Mesenchymal stem cell (in vitro differentiated cells and primary cell): ENCODE data around the gene OCSTAMP.

Source experiments
- DNase-seq: peaks from one replicate; pipeline ENCODE4 v3.0.0-alpha.2; 2013
- H2AFZ ChIP-seq: one replicate; pipeline ENCODE4 v1.6.1; 2013; ENCODE audit warnings: low read depth, mild to moderate bottlenecking, control low read depth, inconsistent platforms, low read length, moderate library complexity
- H2AK5ac ChIP-seq: 2 replicates; pipeline ENCODE4 v1.6.1; 2013; ENCODE audit warnings: low read length, moderate library complexity, mild to moderate bottlenecking, inconsistent platforms; ENCODE audit not compliant: severe bottlenecking
- H2BK120ac ChIP-seq: one replicate; pipeline ENCODE4 v1.6.1; 2013; ENCODE audit warnings: low read depth, mild to moderate bottlenecking, inconsistent platforms, low read length, moderate library complexity
- H2BK12ac ChIP-seq, 2 experiments: one replicate each; pipeline ENCODE4 v1.6.1; 2013; ENCODE audit warnings: inconsistent platforms in 2 of 2, low read length in 2 of 2, mild to moderate bottlenecking in 2 of 2, moderate library complexity in 2 of 2, control low read depth in 1 of 2
- H2BK15ac ChIP-seq: one replicate; pipeline ENCODE4 v1.6.1; 2013; ENCODE audit warnings: mild to moderate bottlenecking, low read depth, inconsistent platforms; ENCODE audit not compliant: poor library complexity, severe bottlenecking
- H2BK5ac ChIP-seq: 2 replicates; pipeline ENCODE4 v1.6.1; 2013; ENCODE audit warnings: low read depth, mild to moderate bottlenecking, low read length, control low read depth, inconsistent platforms; ENCODE audit not compliant: poor library complexity, severe bottlenecking
- H3K14ac ChIP-seq, 2 experiments: one replicate each; pipeline ENCODE4 v1.6.1; 2013; ENCODE audit warnings: inconsistent platforms in 2 of 2, low read length in 2 of 2, control low read depth in 1 of 2, mild to moderate bottlenecking in 1 of 2, moderate library complexity in 1 of 2
- H3K18ac ChIP-seq, 2 experiments: one replicate each; pipeline ENCODE4 v1.6.1; 2013; ENCODE audit warnings: inconsistent platforms in 2 of 2, low read length in 2 of 2, control low read depth in 1 of 2, low read depth in 1 of 2, mild to moderate bottlenecking in 1 of 2
- H3K23ac ChIP-seq, 2 experiments: one replicate each; pipeline ENCODE4 v1.6.1; 2013; ENCODE audit warnings: inconsistent platforms in 2 of 2, low read length in 2 of 2, mild to moderate bottlenecking in 2 of 2, moderate library complexity in 2 of 2, control low read depth in 1 of 2
- H3K27ac ChIP-seq: 2 replicates; pipeline ENCODE4 v1.5.1; 2013; ENCODE audit warnings: mild to moderate bottlenecking, moderate library complexity, low read length, control low read depth, inconsistent platforms; ENCODE audit not compliant: poor library complexity, severe bottlenecking
- H3K27me3 ChIP-seq, 2 experiments: 2 replicates each; pipeline versions ENCODE4 v1.6.1 to v1.7.0; 2013; ENCODE audit warnings: low read length in 2 of 2, mild to moderate bottlenecking in 2 of 2, moderate library complexity in 2 of 2, control low read depth in 1 of 2, inconsistent platforms in 1 of 2; ENCODE audit not compliant: control insufficient read depth in 1 of 2, insufficient read depth in 1 of 2
- H3K36me3 ChIP-seq, 2 experiments: 2 replicates each; pipeline versions ENCODE4 v1.6.1 to v1.7.0; 2013; ENCODE audit warnings: low read length in 2 of 2, control low read depth in 1 of 2, inconsistent platforms in 1 of 2, low read depth in 1 of 2, mild to moderate bottlenecking in 1 of 2; ENCODE audit not compliant: insufficient read depth in 2 of 2, control insufficient read depth in 1 of 2
- H3K4ac ChIP-seq, 2 experiments: one replicate each; pipeline ENCODE4 v1.6.1; 2013; ENCODE audit warnings: inconsistent platforms in 2 of 2, low read length in 2 of 2, mild to moderate bottlenecking in 2 of 2, moderate library complexity in 2 of 2, control low read depth in 1 of 2, low read depth in 1 of 2
- H3K4me1 ChIP-seq: 2 replicates; pipeline ENCODE4 v1.6.1; 2013; ENCODE audit warnings: low read depth, low read length, control low read depth; ENCODE audit not compliant: control insufficient read depth, insufficient read depth
- H3K4me2 ChIP-seq: 2 replicates; pipeline ENCODE4 v1.6.1; 2013; ENCODE audit warnings: low read length, mild to moderate bottlenecking, inconsistent platforms; ENCODE audit not compliant: poor library complexity, severe bottlenecking
- H3K4me3 ChIP-seq, 2 experiments: 2 replicates each; pipeline versions ENCODE4 v1.5.1 to v1.7.0; 2013; ENCODE audit warnings: low read length in 2 of 2, mild to moderate bottlenecking in 2 of 2, control low read depth in 1 of 2, low read depth in 1 of 2; ENCODE audit not compliant: insufficient read depth in 1 of 2
- H3K79me1 ChIP-seq: replicated peaks from 2 replicates; pipeline ENCODE4 v1.6.1; 2013; ENCODE audit warnings: mild to moderate bottlenecking, control low read depth, low read length, inconsistent platforms; ENCODE audit not compliant: poor library complexity, severe bottlenecking
- H3K9ac ChIP-seq: 2 replicates; pipeline ENCODE4 v1.7.0; 2013; ENCODE audit warnings: mild to moderate bottlenecking, low read length, moderate library complexity
- H3K9me3 ChIP-seq: 2 replicates; pipeline ENCODE4 v1.7.0; 2013; ENCODE audit warnings: mild to moderate bottlenecking, low read length; ENCODE audit not compliant: control insufficient read depth
- H4K8ac ChIP-seq: one replicate; pipeline ENCODE4 v1.6.1; 2013; ENCODE audit warnings: inconsistent platforms, mild to moderate bottlenecking, low read length, moderate library complexity
- H4K91ac ChIP-seq: one replicate; pipeline ENCODE4 v1.6.1; 2013; ENCODE audit warnings: mild to moderate bottlenecking, low read length, inconsistent platforms
- WGBS: methylation state at CpG from one replicate; pipeline ENCODE4 v1.1.7; 2013; ENCODE audit warnings: mixed read lengths; 5-methylcytosine and 5-hydroxymethylcytosine counted together

The OCSTAMP gene

GRCh38 chr20:46544576-46544975, 5.9 kb downstream of the OCSTAMP start:
- no peaks in the 10 kb centered on the region for H3K36me3 ChIP-seq
- no peak overlapping the region for H3K27ac ChIP-seq
- H3K23ac ChIP-seq, result no peak overlapping the region
- H3K79me1 ChIP-seq, result no peaks in the 10 kb centered on the region
- no peak overlapping the region for H3K14ac ChIP-seq
- H3K9me3 ChIP-seq, result no peaks in the 10 kb centered on the region
- H3K9ac ChIP-seq, result no peak overlapping the region
- no peak overlapping the region for H3K4me3 ChIP-seq
- H3K27me3 ChIP-seq, result peaks cover 0 to 33% of the 10 kb centered on the region in 2 experiments
- H3K18ac ChIP-seq, result no peak overlapping the region
- H4K91ac ChIP-seq, result no peak overlapping the region
- H2BK15ac ChIP-seq, result no peak overlapping the region
- no peak for DNase-seq
- no peak overlapping the region for H2AK5ac ChIP-seq
- WGBS, result no CpG with 5 or more reads among the region's 3 CpGs
- no peak overlapping the region for H3K4me2 ChIP-seq
- no peak overlapping the region for H2BK5ac ChIP-seq
- H3K4ac ChIP-seq, result no peak overlapping the region
- H2BK12ac ChIP-seq, result no peak overlapping the region
- H3K4me1 ChIP-seq, result no peaks in the 10 kb centered on the region
- no peak overlapping the region for H2AFZ ChIP-seq
- no peak overlapping the region for H2BK120ac ChIP-seq
- H4K8ac ChIP-seq, result no peak overlapping the region

DNA sequence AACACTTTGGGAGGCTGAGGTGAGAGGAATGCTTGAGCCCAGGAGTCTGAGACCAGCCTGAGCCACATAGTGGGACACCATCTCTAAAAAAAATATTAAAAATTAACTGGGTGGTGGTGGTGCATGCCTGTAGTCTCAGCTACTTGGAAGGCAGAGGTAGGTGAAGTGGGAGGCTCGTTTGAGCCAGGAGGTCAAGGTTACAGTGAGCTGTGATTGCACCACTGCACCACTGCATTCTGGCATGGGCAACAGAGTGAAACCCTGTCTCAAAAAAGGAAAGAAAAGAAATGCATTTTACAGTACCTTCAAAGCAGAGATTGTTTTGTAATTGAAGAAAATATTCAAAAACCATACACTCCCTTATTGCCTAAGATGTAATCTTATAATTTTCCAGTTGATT, 6.5 kb downstream of the OCSTAMP start:
- Histone ChIP-seq H3K14ac (no peak overlapping the region), H3K27me3 (peaks cover 0 to 36% of the 10 kb centered on the region in 2 experiments), H3K4me3 (no peak overlapping the region), H3K4me2 (no peak overlapping the region), H2AK5ac (no peak overlapping the region), H3K36me3 (no peaks in the 10 kb centered on the region), H3K79me1 (no peaks in the 10 kb centered on the region), H3K4me1 (no peaks in the 10 kb centered on the region), H3K9me3 (no peaks in the 10 kb centered on the region), H4K91ac (no peak overlapping the region), H2BK5ac (no peak overlapping the region), H4K8ac (no peak overlapping the region), H2BK12ac (no peak overlapping the region), H2BK15ac (no peak overlapping the region), H2BK120ac (no peak overlapping the region), H3K27ac (no peak overlapping the region), H3K9ac (no peak overlapping the region), H2AFZ (no peak overlapping the region), H3K18ac (no peak overlapping the region), H3K4ac (no peak overlapping the region), H3K23ac (no peak overlapping the region)
- 39% methylated on average over 1 of the region's 1 CpG for WGBS
- no peak for DNase-seq

- Histone ChIP-seq H3K27me3 (peaks cover 4 to 45% of the 10 kb centered on the region in 2 experiments), H3K18ac (no peak overlapping the region), H3K9ac (no peak overlapping the region), H4K8ac (no peak overlapping the region), H3K27ac (no peak overlapping the region), H3K4ac (no peak overlapping the region), H3K4me2 (no peak overlapping the region), H2BK12ac (no peak overlapping the region), H2AK5ac (no peak overlapping the region), H3K23ac (no peak overlapping the region), H2AFZ (no peak overlapping the region), H2BK15ac (no peak overlapping the region), H3K14ac (no peak overlapping the region), H3K4me1 (no peaks in the 10 kb centered on the region), H3K9me3 (no peaks in the 10 kb centered on the region), H2BK5ac (no peak overlapping the region), H2BK120ac (no peak overlapping the region), H3K36me3 (no peaks in the 10 kb centered on the region), H3K4me3 (no peak overlapping the region), H4K91ac (no peak overlapping the region), H3K79me1 (no peaks in the 10 kb centered on the region)
- DNase-seq, result no peak
- 67% methylated on average over 3 of the region's 4 CpGs for WGBS
These were observed 7.4 kb downstream of the OCSTAMP start for GRCh38 chr20:46543033-46543432.

DNA sequence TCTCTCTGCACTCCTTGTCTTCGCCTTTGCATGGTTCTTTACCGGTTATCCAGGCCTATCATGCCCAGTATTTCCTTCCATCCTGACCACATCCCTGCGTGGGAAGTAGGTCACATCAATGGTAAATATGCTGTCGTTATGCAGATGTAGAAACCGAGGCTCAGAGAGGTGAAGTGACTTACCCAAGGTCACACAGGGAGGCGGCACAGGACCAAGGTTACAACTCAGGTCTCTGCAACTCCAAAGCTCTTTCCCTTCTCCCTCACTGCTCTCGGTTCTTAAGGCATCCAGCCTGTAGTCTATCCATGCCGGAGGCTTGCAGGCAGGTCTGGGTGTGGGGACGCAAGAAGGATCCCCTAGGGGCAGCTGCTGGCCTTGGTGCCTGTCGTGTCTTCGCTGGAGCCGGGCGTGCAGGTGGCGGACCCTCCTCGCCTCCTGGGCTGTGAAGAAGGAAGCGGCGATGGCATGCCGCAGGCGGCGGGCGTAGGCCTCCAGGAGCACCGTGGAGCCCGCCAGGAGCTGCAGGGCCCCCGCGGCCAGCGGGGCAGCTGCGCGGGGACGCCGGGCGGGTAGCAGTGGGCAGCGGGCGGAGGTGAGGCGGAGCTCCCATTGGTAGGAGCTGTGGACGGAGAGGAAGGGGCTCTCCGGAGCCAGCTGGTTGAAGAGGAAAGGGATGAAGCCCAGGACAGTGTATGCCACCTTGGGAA, 9.1 kb downstream of the OCSTAMP start:
- Histone ChIP-seq H3K4me1 (no peaks in the 10 kb centered on the region), H2AK5ac (no peak overlapping the region), H3K79me1 (no peaks in the 10 kb centered on the region), H3K4me2 (no peak overlapping the region), H4K91ac (no peak overlapping the region), H4K8ac (peak overlapping the region; percentile 14), H3K27me3 (peaks cover 4 to 51% of the 10 kb centered on the region in 2 experiments), H3K14ac (no peak overlapping the region), H3K27ac (no peak overlapping the region), H3K4me3 (no peak overlapping the region), H3K23ac (no peak overlapping the region), H3K4ac (no peak overlapping the region), H2BK12ac (no peak overlapping the region), H2BK120ac (no peak overlapping the region), H2BK5ac (no peak overlapping the region), H2BK15ac (no peak overlapping the region), H3K9me3 (no peaks in the 10 kb centered on the region), H3K9ac (no peak overlapping the region), H3K36me3 (no peaks in the 10 kb centered on the region), H2AFZ (no peak overlapping the region), H3K18ac (no peak overlapping the region)
- no peak for DNase-seq
- 88% methylated on average over 35 of the region's 36 CpGs for WGBS
